ENCODE measurements around the gene TOP1. TPM values are rescaled to one million over a fixed set of nuclear protein-coding genes. Genes with fewer than 3 reads are reported as not detected.
A peak's percentile ranks its signal among the peaks of the same experiment; 100 is the strongest.

Gene TOP1
- total and polyA plus RNA-seq, 9 of the 15 experiments (the other 6 are each of a cell fraction or from before 2014, with no cell fraction given), result 26.4 to 127 (median 39.6) TPM

DNA sequence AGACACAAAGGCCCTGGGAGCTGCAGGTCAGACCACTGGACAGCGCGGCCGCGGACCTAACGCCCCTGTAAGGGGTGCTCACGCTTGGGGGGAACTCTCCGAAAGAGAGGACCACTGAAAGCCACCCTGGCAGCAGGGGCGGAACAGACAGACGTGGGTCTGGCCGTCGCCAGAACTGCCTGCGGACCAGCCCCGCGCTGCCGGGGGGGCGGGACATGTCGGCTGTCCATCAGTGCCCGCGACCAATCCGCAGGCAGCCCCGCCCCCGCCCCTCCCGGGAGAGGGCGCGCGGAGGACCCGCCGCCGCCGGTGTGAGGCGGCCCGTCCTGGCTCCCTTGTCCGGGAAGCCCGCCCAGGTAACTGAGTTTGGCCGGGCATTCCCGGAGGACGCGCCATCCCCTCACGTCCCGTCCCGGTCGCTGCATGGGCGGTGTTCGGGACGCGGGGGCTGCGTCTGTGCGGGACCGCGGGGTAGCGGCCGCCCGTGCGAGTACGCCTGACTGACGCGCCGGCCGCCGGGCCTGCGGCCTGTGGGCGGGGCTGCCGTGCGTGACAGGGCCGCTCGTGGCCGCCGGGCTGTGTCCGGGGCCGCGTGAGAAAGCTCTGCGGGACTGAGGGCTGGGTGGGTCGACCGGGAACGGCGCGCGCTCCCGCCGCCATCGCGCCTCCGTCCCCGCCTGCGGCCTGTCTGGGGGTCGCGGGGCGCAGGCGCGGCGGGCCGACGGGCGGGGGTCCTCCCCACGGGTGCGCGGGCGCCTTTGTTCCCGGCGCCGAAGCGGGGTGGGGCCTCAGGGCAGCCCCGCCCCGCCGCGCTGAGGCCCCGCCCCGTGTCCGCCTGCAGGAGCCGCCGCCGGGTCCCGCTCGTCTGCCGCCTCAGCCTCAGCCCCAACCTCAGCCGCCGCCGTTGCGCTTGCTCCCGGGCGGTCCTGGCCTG lies 108.3 kb downstream of the TOP1 start, which contains the start of gene PLCG1 (continued):
- TF ChIP-seq TFAP4 (CRISPR knock-in tag; IDR thresholded peaks at IDR 0.05; ENCODE audit: borderline replicate concordance) (peak; percentile 49; the same call in 1 of the 2 replicates), SIN3A (IDR thresholded peaks at IDR 0.05; ENCODE audit: borderline replicate concordance in 2 of 2, control insufficient read depth in 1 of 2, low read depth in 2 of 2, low read length in 2 of 2) (peak in 1 of 2 experiments; percentile 66; a peak in 1 of 4 replicates), TBP (optimal IDR thresholded peaks at IDR 0.05; ENCODE audit: low read depth, low read length) (peak; percentile 35), BCOR (IDR thresholded peaks at IDR 0.05) (no peak), LEF1 (IDR thresholded peaks at IDR 0.05) (no peak), TRIM24 (IDR thresholded peaks at IDR 0.05) (no peak), GATAD2B (IDR thresholded peaks at IDR 0.05; ENCODE audit: borderline replicate concordance) (peak; percentile 98), TARDBP (IDR thresholded peaks at IDR 0.05) (0 out of 2 replicates have a peak, but pooled peaks have one; percentile 67), POLR2H (tag; IDR thresholded peaks at IDR 0.05; ENCODE audit: low read depth) (no peak), RB1 (IDR thresholded peaks at IDR 0.05; ENCODE audit: low read depth) (peak; percentile 88), E2F6 (IDR thresholded peaks at IDR 0.05; ENCODE audit: borderline replicate concordance in 1 of 2, extremely low read depth in 1 of 2, insufficient read depth in 1 of 2, insufficient read length in 1 of 2, low read depth in 1 of 2, low read length in 1 of 2, poor library complexity in 1 of 2, severe bottlenecking in 1 of 2) (peak in 1 of 2 experiments; percentile 62), CCNT2 (IDR thresholded peaks at IDR 0.05; ENCODE audit: borderline replicate concordance, extremely low read depth, insufficient read length, low read depth, low read length) (peak; percentile 67), CBX2 (IDR thresholded peaks at IDR 0.05; ENCODE audit: insufficient read depth, low read length, poor library complexity, severe bottlenecking) (no peak), HCFC1 (IDR thresholded peaks at IDR 0.05; ENCODE audit: low read depth, low read length) (peak; percentile 4; the same call in 1 of the 2 replicates), CBX1 (IDR thresholded peaks at IDR 0.05; ENCODE audit: low read depth) (no peak; the same call in 1 of the 2 replicates), NRF1 (conservative IDR thresholded peaks at IDR 0.05 in 1 of 2, IDR thresholded peaks at IDR 0.05 in 1 of 2) (peak; percentile 75 to 84; a peak in 3 of 4 replicates), FOXJ3 (CRISPR knock-in tag; IDR thresholded peaks at IDR 0.05) (no peak), GTF2F1 (IDR thresholded peaks at IDR 0.05; ENCODE audit: low read depth, low read length) (no peak), RBM22 (IDR thresholded peaks at IDR 0.05; ENCODE audit: low read depth, low read length, poor library complexity, severe bottlenecking) (no peak), KDM5B (IDR thresholded peaks at IDR 0.05; ENCODE audit: insufficient replicate concordance, low read depth, low read length) (peak; percentile 85)
- TF ChIP-seq, protein P1, sequence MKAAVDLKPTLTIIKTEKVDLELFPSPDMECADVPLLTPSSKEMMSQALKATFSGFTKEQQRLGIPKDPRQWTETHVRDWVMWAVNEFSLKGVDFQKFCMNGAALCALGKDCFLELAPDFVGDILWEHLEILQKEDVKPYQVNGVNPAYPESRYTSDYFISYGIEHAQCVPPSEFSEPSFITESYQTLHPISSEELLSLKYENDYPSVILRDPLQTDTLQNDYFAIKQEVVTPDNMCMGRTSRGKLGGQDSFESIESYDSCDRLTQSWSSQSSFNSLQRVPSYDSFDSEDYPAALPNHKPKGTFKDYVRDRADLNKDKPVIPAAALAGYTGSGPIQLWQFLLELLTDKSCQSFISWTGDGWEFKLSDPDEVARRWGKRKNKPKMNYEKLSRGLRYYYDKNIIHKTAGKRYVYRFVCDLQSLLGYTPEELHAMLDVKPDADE (conservative IDR thresholded peaks at IDR 0.05; ENCODE audit: control insufficient read depth, low read depth, low read length), result no peak; the same call in none of the 2 replicates
- TF ChIP-seq, protein P2, sequence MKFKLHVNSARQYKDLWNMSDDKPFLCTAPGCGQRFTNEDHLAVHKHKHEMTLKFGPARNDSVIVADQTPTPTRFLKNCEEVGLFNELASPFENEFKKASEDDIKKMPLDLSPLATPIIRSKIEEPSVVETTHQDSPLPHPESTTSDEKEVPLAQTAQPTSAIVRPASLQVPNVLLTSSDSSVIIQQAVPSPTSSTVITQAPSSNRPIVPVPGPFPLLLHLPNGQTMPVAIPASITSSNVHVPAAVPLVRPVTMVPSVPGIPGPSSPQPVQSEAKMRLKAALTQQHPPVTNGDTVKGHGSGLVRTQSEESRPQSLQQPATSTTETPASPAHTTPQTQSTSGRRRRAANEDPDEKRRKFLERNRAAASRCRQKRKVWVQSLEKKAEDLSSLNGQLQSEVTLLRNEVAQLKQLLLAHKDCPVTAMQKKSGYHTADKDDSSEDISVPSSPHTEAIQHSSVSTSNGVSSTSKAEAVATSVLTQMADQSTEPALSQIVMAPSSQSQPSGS (CRISPR knock-in tag; IDR thresholded peaks at IDR 0.05), result 0 out of 2 replicates have a peak, but pooled peaks have one; percentile 23
